Measurements from ENCODE around the gene OTUB2. TPM values are rescaled to one million over a fixed set of nuclear protein-coding genes. Genes with fewer than 3 reads are reported as not detected.

OTUB2 gene
- total and polyA plus RNA-seq, 4 donors, result 0.28 to 0.92 (median 0.63) TPM

GRCh38 chr14:94034886-94035285 lies 8.7 kb downstream of the OTUB2 start:
- H3K9me3 ChIP-seq (ENCODE audit: control insufficient read depth in 4 of 4, low read length in 3 of 4), result no peaks in the 10 kb centered on the region
- TF ChIP-seq YY1 (IDR thresholded peaks at IDR 0.05), result no peak
- no peak for TF ChIP-seq JUND (IDR thresholded peaks at IDR 0.05)
- no peak for TF ChIP-seq EGR1 (IDR thresholded peaks at IDR 0.05; ENCODE audit: low read depth in 2 of 2)
- no peaks in the 10 kb centered on the region for H3K4me1 ChIP-seq (ENCODE audit: control insufficient read depth in 4 of 4, insufficient read depth in 4 of 4, low read length in 3 of 4)
- no peak overlapping the region for H3K4me3 ChIP-seq (ENCODE audit: low read depth in 1 of 3, low read length in 3 of 3)
- no peak for DNase-seq (ENCODE audit: low spot score)
- H3K9ac ChIP-seq (ENCODE audit: low read depth in 1 of 2, low read length in 2 of 2), result no peak overlapping the region
- no peak overlapping the region for H3K27ac ChIP-seq (ENCODE audit: low read depth in 1 of 2, low read length in 2 of 2)
- no peaks in the 10 kb centered on the region for H3K36me3 ChIP-seq (ENCODE audit: control insufficient read depth in 4 of 4, insufficient read depth in 3 of 4, low read depth in 1 of 4, low read length in 3 of 4)
- 85% methylated on average over 3 of the region's 3 CpGs for WGBS
- no peaks in the 10 kb centered on the region for H3K27me3 ChIP-seq (ENCODE audit: control insufficient read depth in 4 of 4, insufficient read depth in 4 of 4, low read length in 3 of 4)

GRCh38 chr14:94036313-94037167 lies 10.4 kb downstream of the OTUB2 start:
- Histone ChIP-seq H3K9ac (ENCODE audit: low read depth in 1 of 2, low read length in 2 of 2) (no peak overlapping the region), H3K27me3 (ENCODE audit: control insufficient read depth in 4 of 4, insufficient read depth in 4 of 4, low read length in 3 of 4) (no peaks in the 10 kb centered on the region), H3K4me3 (ENCODE audit: low read depth in 1 of 3, low read length in 3 of 3) (no peak overlapping the region), H3K4me1 (ENCODE audit: control insufficient read depth in 4 of 4, insufficient read depth in 4 of 4, low read length in 3 of 4) (peaks cover 0 to 2% (median under 1%) of the 10 kb centered on the region in 4 donors), H3K27ac (ENCODE audit: low read depth in 1 of 2, low read length in 2 of 2) (no peak overlapping the region), H3K9me3 (ENCODE audit: control insufficient read depth in 4 of 4, low read length in 3 of 4) (no peaks in the 10 kb centered on the region), H3K36me3 (ENCODE audit: control insufficient read depth in 4 of 4, insufficient read depth in 3 of 4, low read depth in 1 of 4, low read length in 3 of 4) (no peaks in the 10 kb centered on the region)
- TF ChIP-seq EGR1 (IDR thresholded peaks at IDR 0.05; ENCODE audit: low read depth in 2 of 2) (no peak), RAD21 (IDR thresholded peaks at IDR 0.05) (peak; percentile 92 to 97), CTCF (IDR thresholded peaks at IDR 0.05; ENCODE audit: low read depth, low read length, missing input control) (peak; percentile 95), HNF4A (conservative IDR thresholded peaks at IDR 0.05) (peak; percentile 28 to 56)
- WGBS, result 26% methylated on average over 12 of the region's 12 CpGs
- DNase-seq (ENCODE audit: low spot score), result peak; percentile 74

- H3K9ac ChIP-seq (ENCODE audit: low read depth in 1 of 2, low read length in 2 of 2), result no peak overlapping the region
- H3K27ac ChIP-seq (ENCODE audit: low read depth in 1 of 2, low read length in 2 of 2), result no peak overlapping the region
- H3K9me3 ChIP-seq (ENCODE audit: control insufficient read depth in 4 of 4, low read length in 3 of 4), result no peaks in the 10 kb centered on the region
- H3K4me1 ChIP-seq (ENCODE audit: control insufficient read depth in 4 of 4, insufficient read depth in 4 of 4, low read length in 3 of 4), result peaks cover 2 to 12% (median 9%) of the 10 kb centered on the region in 4 donors
- TF ChIP-seq HNF4G (IDR thresholded peaks at IDR 0.05) (no peak), FOXA1 (IDR thresholded peaks at IDR 0.05) (no peak), JUND (IDR thresholded peaks at IDR 0.05) (no peak)
- DNase-seq (ENCODE audit: low spot score), result no peak
- no peaks in the 10 kb centered on the region for H3K27me3 ChIP-seq (ENCODE audit: control insufficient read depth in 4 of 4, insufficient read depth in 4 of 4, low read length in 3 of 4)
- WGBS, result 94% methylated on average over 9 of the region's 9 CpGs
- H3K36me3 ChIP-seq (ENCODE audit: control insufficient read depth in 4 of 4, insufficient read depth in 3 of 4, low read depth in 1 of 4, low read length in 3 of 4), result no peaks in the 10 kb centered on the region
- H3K4me3 ChIP-seq (ENCODE audit: low read depth in 1 of 3, low read length in 3 of 3), result no peak overlapping the region
Observed at GRCh38 chr14:94037954-94038353, 11.8 kb downstream of the OTUB2 start.

- Histone ChIP-seq H3K9me3 (ENCODE audit: control insufficient read depth in 4 of 4, low read length in 3 of 4) (no peaks in the 10 kb centered on the region), H3K27ac (ENCODE audit: low read depth in 1 of 2, low read length in 2 of 2) (no peak overlapping the region), H3K36me3 (ENCODE audit: control insufficient read depth in 4 of 4, insufficient read depth in 3 of 4, low read depth in 1 of 4, low read length in 3 of 4) (no peaks in the 10 kb centered on the region), H3K4me3 (ENCODE audit: low read depth in 1 of 3, low read length in 3 of 3) (no peak overlapping the region), H3K27me3 (ENCODE audit: control insufficient read depth in 4 of 4, insufficient read depth in 4 of 4, low read length in 3 of 4) (no peaks in the 10 kb centered on the region), H3K4me1 (ENCODE audit: control insufficient read depth in 4 of 4, insufficient read depth in 4 of 4, low read length in 3 of 4) (peaks cover 2 to 12% (median 9%) of the 10 kb centered on the region in 4 donors), H3K9ac (ENCODE audit: low read depth in 1 of 2, low read length in 2 of 2) (no peak overlapping the region)
- TF ChIP-seq TAF1 (conservative IDR thresholded peaks at IDR 0.05) (no peak), GABPA (IDR thresholded peaks at IDR 0.05 in 1 of 2, conservative IDR thresholded peaks at IDR 0.05 in 1 of 2) (no peak), REST (IDR thresholded peaks at IDR 0.05) (no peak), EGR1 (IDR thresholded peaks at IDR 0.05; ENCODE audit: low read depth in 2 of 2) (no peak), JUND (IDR thresholded peaks at IDR 0.05) (no peak), ATF3 (IDR thresholded peaks at IDR 0.05) (no peak), CTCF (IDR thresholded peaks at IDR 0.05; ENCODE audit: low read depth, low read length, missing input control) (no peak), RAD21 (IDR thresholded peaks at IDR 0.05) (no peak)
- DNase-seq (ENCODE audit: low spot score), result no peak
- WGBS, result 90% methylated on average over 7 of the region's 7 CpGs
Observed at GRCh38 chr14:94038510-94038909, 12.4 kb downstream of the OTUB2 start.
